Endodermal cell (in vitro differentiated cells): ENCODE data around the gene ACLY. TPM values are rescaled to one million over a fixed set of nuclear protein-coding genes. Genes with fewer than 3 reads are reported as not detected.

Source experiments
- DNase-seq: peaks from one replicate; pipeline ENCODE4 v3.0.0-alpha.2; 2017
- H3K27ac ChIP-seq: 2 replicates; pipeline ENCODE4 v1.5.1; 2013; ENCODE audit warnings: mild to moderate bottlenecking, low read depth, low read length, moderate library complexity
- H3K27me3 ChIP-seq: 2 replicates; pipeline ENCODE4 v1.6.1; 2013; ENCODE audit warnings: mild to moderate bottlenecking, low read length, moderate library complexity; ENCODE audit not compliant: insufficient read depth, control insufficient read depth, poor library complexity, severe bottlenecking
- H3K36me3 ChIP-seq: 2 replicates; pipeline ENCODE4 v1.7.0; 2013; ENCODE audit warnings: mild to moderate bottlenecking, low read length, moderate library complexity; ENCODE audit not compliant: control insufficient read depth, insufficient read depth
- H3K4me1 ChIP-seq: one replicate; pipeline ENCODE4 v1.7.0; 2013; ENCODE audit warnings: low read length; ENCODE audit not compliant: control insufficient read depth, insufficient read depth
- H3K4me3 ChIP-seq: 2 replicates; pipeline ENCODE4 v1.5.1; 2013; ENCODE audit warnings: mild to moderate bottlenecking, low read length, moderate library complexity
- H3K9ac ChIP-seq: 2 replicates; pipeline ENCODE4 v1.6.1; 2013; ENCODE audit warnings: mild to moderate bottlenecking, low read length, moderate library complexity; ENCODE audit not compliant: poor library complexity, severe bottlenecking; ENCODE audit errors: extremely low read depth
- H3K9me3 ChIP-seq: 2 replicates; pipeline ENCODE4 v1.6.1; 2013; ENCODE audit warnings: mild to moderate bottlenecking, low read length, moderate library complexity; ENCODE audit not compliant: control insufficient read depth
- H3K27ac Mint-ChIP-seq: 2 replicates; pipeline ENCODE4 v1.8.0; 2020; ENCODE audit warnings: mixed read lengths
- H3K27me3 Mint-ChIP-seq: 2 replicates; pipeline ENCODE4 v1.8.0; 2021; ENCODE audit warnings: mild to moderate bottlenecking, mixed read lengths; ENCODE audit not compliant: insufficient read depth
- H3K36me3 Mint-ChIP-seq: 2 replicates; pipeline ENCODE4 v1.8.0; 2020; ENCODE audit warnings: low read depth, mixed read lengths
- H3K4me1 Mint-ChIP-seq: 2 replicates; pipeline ENCODE4 v1.8.0; 2020; ENCODE audit warnings: mixed read lengths
- H3K4me3 Mint-ChIP-seq: 2 replicates; pipeline ENCODE4 v1.8.0; 2020; ENCODE audit warnings: mild to moderate bottlenecking, moderate library complexity, mixed read lengths
- H3K9me3 Mint-ChIP-seq: 2 replicates; pipeline ENCODE4 v1.8.0; 2020; ENCODE audit warnings: mild to moderate bottlenecking, mixed read lengths
- CTCF ChIP-seq: fragments of 200-600 bp; sonication (generic); conservative IDR thresholded peaks from 2 replicates; pipeline ENCODE4 v1.5.0; 2021; ENCODE audit warnings: antibody characterized with exemption, mild to moderate bottlenecking
- WGBS, 2 experiments: methylation state at CpG; one replicate each; pipeline versions ENCODE4 v1.1.5 to v1.1.7; 2013; ENCODE audit warnings: missing lambda C conversion rate in 2 of 2, mixed read lengths in 1 of 2; ENCODE audit not compliant: insufficient coverage in 1 of 2, insufficient read length in 1 of 2; 5-methylcytosine and 5-hydroxymethylcytosine counted together
- total RNA-seq, 2 donors: library from RNA; stranded (reverse); fragmentation: NEBNext Ultra II Directional in 1 of 2; extraction: Animal tissue kit (Norgen Biotek cat#: 25700) in 1 of 2; gene quantifications; 2 replicates in 1 of 2; 3 replicates in 1 of 2; pipeline ENCODE4 v1.2.1, GENCODE V29; 2021

ACLY gene
- total RNA-seq, 2 donors from 2014 or later: 261 to 304 TPM

GRCh38 chr17:41824086-41824485 is 94.7 kb downstream of the ACLY start:
- no peaks in the 10 kb centered on the region for H3K9me3 Mint-ChIP-seq
- Histone ChIP-seq H3K36me3 (peaks cover 26% of the 10 kb centered on the region), H3K9me3 (no peaks in the 10 kb centered on the region), H3K4me3 (no peak overlapping the region), H3K27me3 (no peaks in the 10 kb centered on the region), H3K4me1 (no peaks in the 10 kb centered on the region), H3K9ac (no peak overlapping the region), H3K27ac (no peak overlapping the region)
- no peaks in the 10 kb centered on the region for H3K27me3 Mint-ChIP-seq
- no peak for TF ChIP-seq CTCF
- DNase-seq: no peak
- 70 to 82% methylated on average over 5 to 7 of the region's 7 CpGs for WGBS, 2 experiments
- H3K4me3 Mint-ChIP-seq: no peak overlapping the region
- no peak overlapping the region for H3K27ac Mint-ChIP-seq
- peaks cover 9% of the 10 kb centered on the region for H3K4me1 Mint-ChIP-seq
- peaks cover 37% of the 10 kb centered on the region for H3K36me3 Mint-ChIP-seq

DNA sequence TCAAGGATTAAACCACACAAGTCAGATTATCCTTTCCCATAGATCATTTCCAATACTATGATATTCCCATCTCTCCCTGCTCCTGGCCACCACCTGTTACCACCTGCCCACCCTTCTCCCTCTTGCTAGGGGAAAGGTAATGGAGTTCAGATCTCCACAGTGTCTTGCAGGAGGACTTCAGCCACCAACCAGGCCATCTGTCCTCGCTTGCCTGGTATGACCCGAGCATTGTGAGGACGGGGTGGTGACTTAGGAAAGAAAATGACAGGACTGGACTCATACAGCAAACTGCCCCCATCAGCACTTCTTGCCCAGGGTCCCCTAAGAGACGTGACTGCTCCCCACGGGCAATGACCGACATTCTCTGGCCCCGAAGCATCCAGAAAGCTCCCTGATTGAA is 95.2 kb downstream of the ACLY start:
- Mint-ChIP-seq H3K9me3 (no peaks in the 10 kb centered on the region), H3K4me3 (no peak overlapping the region), H3K27ac (peak overlapping the region; percentile 33), H3K27me3 (no peaks in the 10 kb centered on the region), H3K36me3 (peaks cover 32% of the 10 kb centered on the region), H3K4me1 (peaks cover 9% of the 10 kb centered on the region)
- Histone ChIP-seq H3K27ac (no peak overlapping the region), H3K4me1 (no peaks in the 10 kb centered on the region), H3K27me3 (no peaks in the 10 kb centered on the region), H3K4me3 (no peak overlapping the region), H3K36me3 (peaks cover 26% of the 10 kb centered on the region), H3K9me3 (no peaks in the 10 kb centered on the region), H3K9ac (no peak overlapping the region)
- TF ChIP-seq CTCF: no peak
- 91 to 93% methylated on average over 7 of the region's 7 CpGs for WGBS, 2 experiments
- DNase-seq: no peak

- no peaks in the 10 kb centered on the region for H3K9me3 Mint-ChIP-seq
- H3K4me1 Mint-ChIP-seq: peaks cover 9% of the 10 kb centered on the region
- Histone ChIP-seq H3K27me3 (no peaks in the 10 kb centered on the region), H3K36me3 (peaks cover 26% of the 10 kb centered on the region), H3K27ac (peak overlapping the region; percentile 30), H3K9ac (no peak overlapping the region), H3K9me3 (no peaks in the 10 kb centered on the region), H3K4me1 (no peaks in the 10 kb centered on the region), H3K4me3 (no peak overlapping the region)
- H3K36me3 Mint-ChIP-seq: peaks cover 33% of the 10 kb centered on the region
- no peak overlapping the region for H3K4me3 Mint-ChIP-seq
- H3K27me3 Mint-ChIP-seq: no peaks in the 10 kb centered on the region
- TF ChIP-seq CTCF: no peak
- DNase-seq: no peak
- H3K27ac Mint-ChIP-seq: peak overlapping the region; percentile 33
- WGBS, 2 experiments: 94% methylated on average over 1 of the region's 1 CpG; no CpG with 5 or more reads in 1 of the 2 experiments
Observed at GRCh38 chr17:41823141-41823524, 95.6 kb downstream of the ACLY start.
